ENCODE data around the gene H2AZ2. TPM values are rescaled to one million over a fixed set of nuclear protein-coding genes. Genes with fewer than 3 reads are reported as not detected.

H2AZ2 gene
- total RNA-seq, 1 donor, result 93.7 TPM

DNA sequence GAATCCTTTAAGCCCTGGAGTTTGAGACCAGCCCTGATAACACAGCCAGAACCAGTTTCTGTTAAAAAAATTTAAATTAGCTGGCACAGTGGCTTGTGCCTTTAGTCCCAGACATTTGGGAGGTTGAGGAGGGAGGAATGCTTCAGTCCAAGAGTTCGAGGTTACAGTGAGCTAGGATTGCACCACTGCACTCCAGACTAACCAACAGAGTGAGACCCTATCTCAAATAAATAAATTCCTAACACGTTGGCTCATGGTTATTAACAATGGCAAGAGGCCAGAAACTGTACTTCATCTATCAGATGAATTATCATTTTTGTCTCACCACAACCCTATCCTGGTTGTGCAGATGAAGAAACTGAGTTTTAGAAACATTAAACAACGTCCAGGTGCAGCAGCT is 53.6 kb downstream of the H2AZ2 start:
- no peak overlapping the region for H2AFZ ChIP-seq (ENCODE audit: low read length)
- TF ChIP-seq, protein P1, sequence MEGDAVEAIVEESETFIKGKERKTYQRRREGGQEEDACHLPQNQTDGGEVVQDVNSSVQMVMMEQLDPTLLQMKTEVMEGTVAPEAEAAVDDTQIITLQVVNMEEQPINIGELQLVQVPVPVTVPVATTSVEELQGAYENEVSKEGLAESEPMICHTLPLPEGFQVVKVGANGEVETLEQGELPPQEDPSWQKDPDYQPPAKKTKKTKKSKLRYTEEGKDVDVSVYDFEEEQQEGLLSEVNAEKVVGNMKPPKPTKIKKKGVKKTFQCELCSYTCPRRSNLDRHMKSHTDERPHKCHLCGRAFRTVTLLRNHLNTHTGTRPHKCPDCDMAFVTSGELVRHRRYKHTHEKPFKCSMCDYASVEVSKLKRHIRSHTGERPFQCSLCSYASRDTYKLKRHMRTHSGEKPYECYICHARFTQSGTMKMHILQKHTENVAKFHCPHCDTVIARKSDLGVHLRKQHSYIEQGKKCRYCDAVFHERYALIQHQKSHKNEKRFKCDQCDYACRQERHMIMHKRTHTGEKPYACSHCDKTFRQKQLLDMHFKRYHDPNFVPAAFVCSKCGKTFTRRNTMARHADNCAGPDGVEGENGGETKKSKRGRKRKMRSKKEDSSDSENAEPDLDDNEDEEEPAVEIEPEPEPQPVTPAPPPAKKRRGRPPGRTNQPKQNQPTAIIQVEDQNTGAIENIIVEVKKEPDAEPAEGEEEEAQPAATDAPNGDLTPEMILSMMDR (IDR thresholded peaks at IDR 0.05; ENCODE audit: extremely low read depth, low read depth, low read length), result no peak
- H3K27me3 ChIP-seq (ENCODE audit: insufficient read depth, low read length), result no peaks in the 10 kb centered on the region
- H3K27ac ChIP-seq (ENCODE audit: low read depth, low read length), result no peak overlapping the region
- peaks cover 24% of the 10 kb centered on the region for H3K4me1 ChIP-seq (ENCODE audit: insufficient read depth, low read length)
- DNase-seq (ENCODE audit: insufficient read length, low spot score, missing footprints), result no peak
- peaks cover 26% of the 10 kb centered on the region for H4K20me1 ChIP-seq (ENCODE audit: insufficient read depth, low read length)
- H3K4me2 ChIP-seq (ENCODE audit: insufficient read depth, low read length), result no peak overlapping the region
- H3K36me3 ChIP-seq (ENCODE audit: insufficient read depth, low read length), result peaks cover 9% of the 10 kb centered on the region
- H3K79me2 ChIP-seq (ENCODE audit: insufficient read depth, low read length), result peaks cover 32% of the 10 kb centered on the region
- no peaks in the 10 kb centered on the region for H3K9me3 ChIP-seq (ENCODE audit: low read depth, low read length)
- H3K4me3 ChIP-seq (ENCODE audit: insufficient read depth, low read length), result no peak overlapping the region

DNA sequence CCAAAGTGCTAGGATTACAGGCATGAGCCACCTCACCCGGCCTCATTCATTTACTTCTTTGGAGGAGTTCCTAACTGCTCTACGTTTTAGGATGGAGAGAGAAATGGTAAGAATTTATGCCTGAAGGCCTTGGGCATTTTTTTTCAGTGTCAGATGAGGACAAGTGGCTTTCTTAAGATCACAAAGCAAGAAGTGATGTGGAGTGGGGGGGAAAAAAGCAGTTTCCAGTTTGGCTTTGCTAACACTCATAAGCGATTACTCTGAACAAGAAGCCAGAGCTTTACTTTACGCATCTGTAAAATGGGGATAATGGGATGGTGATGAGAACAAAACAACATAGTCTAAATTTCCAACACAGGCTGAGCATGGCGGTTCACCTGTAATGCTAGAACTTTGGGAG is 54.0 kb downstream of the H2AZ2 start:
- DNase-seq (ENCODE audit: insufficient read length, low spot score, missing footprints), result peak; percentile 53
- Histone ChIP-seq H3K4me1 (ENCODE audit: insufficient read depth, low read length) (peaks cover 22% of the 10 kb centered on the region), H4K20me1 (ENCODE audit: insufficient read depth, low read length) (peaks cover 22% of the 10 kb centered on the region), H3K27ac (ENCODE audit: low read depth, low read length) (no peak overlapping the region), H3K79me2 (ENCODE audit: insufficient read depth, low read length) (peaks cover 29% of the 10 kb centered on the region), H3K27me3 (ENCODE audit: insufficient read depth, low read length) (no peaks in the 10 kb centered on the region), H3K4me3 (ENCODE audit: insufficient read depth, low read length) (no peak overlapping the region), H3K9me3 (ENCODE audit: low read depth, low read length) (no peaks in the 10 kb centered on the region), H3K36me3 (ENCODE audit: insufficient read depth, low read length) (peaks cover 5% of the 10 kb centered on the region), H3K4me2 (ENCODE audit: insufficient read depth, low read length) (no peak overlapping the region), H2AFZ (ENCODE audit: low read length) (no peak overlapping the region)
- TF ChIP-seq, protein P1 (IDR thresholded peaks at IDR 0.05; ENCODE audit: extremely low read depth, low read depth, low read length), result no peak

DNA sequence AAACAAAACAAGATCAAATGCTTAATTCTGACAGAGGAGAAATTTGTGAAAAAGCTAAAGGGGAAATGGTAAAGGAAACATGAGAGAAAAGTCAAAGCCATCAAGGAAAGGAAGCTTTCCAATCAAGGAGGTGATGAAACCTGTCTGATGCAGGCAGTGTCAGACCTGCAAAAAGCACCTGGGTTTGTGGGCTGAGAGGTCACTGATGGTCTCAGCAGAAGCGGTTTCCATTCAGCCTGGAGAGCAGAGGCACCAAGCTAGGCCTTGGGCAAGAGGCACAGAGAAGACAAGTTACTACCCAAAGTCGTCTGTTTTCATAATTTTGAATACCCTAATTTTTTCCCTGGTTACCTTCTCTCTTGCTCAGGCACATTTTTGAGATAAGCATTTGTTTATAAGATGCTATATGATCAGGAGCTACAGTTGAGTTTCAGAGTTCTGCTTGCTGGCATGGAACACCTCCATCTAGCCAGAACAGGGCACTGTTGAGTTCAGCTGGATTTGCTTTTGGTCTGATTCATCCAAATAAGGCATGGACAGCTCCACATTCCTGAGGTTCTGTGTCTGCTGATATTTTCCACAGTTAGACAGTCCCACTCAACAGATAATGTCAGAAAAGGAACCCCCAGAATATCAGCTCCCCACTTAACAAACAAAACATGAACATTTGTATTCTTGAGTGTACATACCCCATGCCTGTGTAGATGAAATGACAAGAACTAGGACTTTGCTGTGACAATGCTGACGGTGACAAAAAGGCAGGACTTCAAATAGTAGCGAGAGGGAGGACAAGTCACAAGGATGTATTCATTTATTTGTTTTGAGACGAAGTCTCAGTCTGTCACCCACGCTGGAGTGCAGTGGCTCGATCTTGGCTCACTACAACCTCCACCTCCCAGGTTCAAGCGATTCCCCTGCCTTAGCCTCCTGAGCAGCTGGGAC is 56.3 kb downstream of the H2AZ2 start:
- no peaks in the 10 kb centered on the region for H3K27me3 ChIP-seq (ENCODE audit: insufficient read depth, low read length)
- no peak overlapping the region for H3K4me3 ChIP-seq (ENCODE audit: insufficient read depth, low read length)
- no peak overlapping the region for H3K4me2 ChIP-seq (ENCODE audit: insufficient read depth, low read length)
- DNase-seq (ENCODE audit: insufficient read length, low spot score, missing footprints), result peak; percentile 95
- peaks cover 3% of the 10 kb centered on the region for H4K20me1 ChIP-seq (ENCODE audit: insufficient read depth, low read length)
- peak overlapping the region; percentile 1 for H2AFZ ChIP-seq (ENCODE audit: low read length)
- H3K4me1 ChIP-seq (ENCODE audit: insufficient read depth, low read length), result peaks cover 9% of the 10 kb centered on the region
- TF ChIP-seq, protein P1 (IDR thresholded peaks at IDR 0.05; ENCODE audit: extremely low read depth, low read depth, low read length), result peak; percentile 35
- H3K27ac ChIP-seq (ENCODE audit: low read depth, low read length), result no peak overlapping the region
- H3K9me3 ChIP-seq (ENCODE audit: low read depth, low read length), result no peaks in the 10 kb centered on the region
- H3K79me2 ChIP-seq (ENCODE audit: insufficient read depth, low read length), result peaks cover 5% of the 10 kb centered on the region
- no peaks in the 10 kb centered on the region for H3K36me3 ChIP-seq (ENCODE audit: insufficient read depth, low read length)

DNA sequence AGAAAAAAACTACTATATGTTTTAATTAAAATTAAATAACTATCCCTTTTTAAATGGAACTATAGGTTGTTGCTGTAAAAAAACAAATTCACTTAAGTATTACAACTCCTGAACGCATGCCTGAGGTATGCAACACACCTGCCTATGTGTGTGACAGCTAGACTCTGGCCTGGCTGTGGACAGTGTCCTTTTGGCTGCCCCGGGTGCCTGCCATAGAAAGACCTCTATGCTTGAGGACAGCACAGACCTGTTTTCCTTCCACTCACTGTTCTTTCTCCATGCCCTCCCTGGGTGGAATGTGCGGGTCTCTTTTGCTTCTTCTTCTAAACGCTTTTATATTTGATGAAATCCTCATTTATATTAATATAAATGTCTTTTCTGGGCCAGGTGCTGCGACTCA is 57.9 kb downstream of the H2AZ2 start:
- Histone ChIP-seq H3K4me3 (ENCODE audit: insufficient read depth, low read length) (no peak overlapping the region), H3K79me2 (ENCODE audit: insufficient read depth, low read length) (no peaks in the 10 kb centered on the region), H2AFZ (ENCODE audit: low read length) (no peak overlapping the region), H3K9me3 (ENCODE audit: low read depth, low read length) (no peaks in the 10 kb centered on the region), H3K36me3 (ENCODE audit: insufficient read depth, low read length) (no peaks in the 10 kb centered on the region), H3K4me1 (ENCODE audit: insufficient read depth, low read length) (peaks cover 9% of the 10 kb centered on the region), H3K27ac (ENCODE audit: low read depth, low read length) (no peak overlapping the region), H3K27me3 (ENCODE audit: insufficient read depth, low read length) (no peaks in the 10 kb centered on the region), H3K4me2 (ENCODE audit: insufficient read depth, low read length) (no peak overlapping the region), H4K20me1 (ENCODE audit: insufficient read depth, low read length) (peaks cover 3% of the 10 kb centered on the region)
- peak; percentile 25 for DNase-seq (ENCODE audit: insufficient read length, low spot score, missing footprints)
- TF ChIP-seq, protein P1 (IDR thresholded peaks at IDR 0.05; ENCODE audit: extremely low read depth, low read depth, low read length), result no peak
